Measurements from ENCODE around the gene ETV3.

ETV3 gene

DNA sequence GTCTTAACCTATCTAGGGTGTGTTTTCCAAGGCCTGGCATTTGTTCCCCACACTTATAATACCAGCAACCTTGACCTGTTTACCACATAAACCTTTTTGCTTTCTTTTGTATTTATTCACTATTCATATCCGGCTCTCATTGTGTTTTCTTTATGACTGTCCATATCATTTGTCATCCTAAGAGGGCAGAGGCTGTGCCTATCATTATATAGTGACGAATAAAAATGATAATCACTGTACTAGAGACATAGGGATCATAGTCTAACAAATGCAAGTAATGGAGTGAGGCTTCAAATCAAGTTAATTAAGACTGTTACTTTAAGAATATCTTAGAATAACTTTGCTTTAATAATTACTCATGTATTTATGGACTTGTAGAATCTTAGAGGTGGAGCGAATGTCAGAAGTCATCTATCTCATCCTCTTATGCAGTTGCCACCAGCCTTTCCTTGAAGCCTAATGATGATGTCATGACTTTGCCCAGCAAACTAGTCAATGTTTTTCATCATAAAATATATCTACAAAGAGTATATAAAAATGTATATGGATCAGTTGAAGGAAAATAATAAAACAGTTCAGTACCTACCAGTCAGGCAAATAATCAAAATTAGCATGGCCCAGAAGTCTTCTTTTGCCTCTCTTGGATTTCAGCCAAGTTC, 4.7 kb upstream of the ETV3 start:
- ATAC-seq (replicated peaks; ENCODE audit: extremely low read depth, poor library complexity, severe bottlenecking) (no peak), DNase-seq (ENCODE audit: low spot score in 2 of 2) (no peak)
- no peak overlapping the region for H3K27ac Mint-ChIP-seq (ENCODE audit: low read depth)
- peaks cover 6% of the 10 kb centered on the region for H3K36me3 Mint-ChIP-seq (ENCODE audit: insufficient read depth)
- no peaks in the 10 kb centered on the region for H3K9me3 Mint-ChIP-seq
- H3K27me3 Mint-ChIP-seq: no peaks in the 10 kb centered on the region
- H3K4me3 Mint-ChIP-seq: no peak overlapping the region
- peaks cover 13% of the 10 kb centered on the region for H3K4me1 Mint-ChIP-seq

DNA sequence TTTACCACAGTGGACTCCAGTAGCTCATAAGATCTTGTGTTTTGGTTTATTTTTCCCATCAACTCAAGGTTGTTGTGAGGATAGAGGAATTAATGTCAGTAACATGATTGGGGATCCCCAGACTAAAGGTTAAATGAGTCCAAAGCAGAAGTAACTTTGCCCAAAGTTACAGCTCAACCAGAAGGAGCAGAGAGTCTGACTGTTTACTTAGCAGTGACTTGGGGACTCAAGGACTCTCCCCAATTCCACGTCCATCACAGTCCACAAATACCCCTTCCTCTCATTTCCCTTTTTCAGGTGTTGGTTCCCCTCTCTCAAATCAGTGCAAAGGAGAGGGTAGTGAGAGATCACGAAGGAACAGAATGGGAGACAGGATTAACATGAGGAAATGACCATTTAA, 4.0 kb upstream of the ETV3 start:
- H3K27ac Mint-ChIP-seq (ENCODE audit: low read depth): no peak overlapping the region
- H3K9me3 Mint-ChIP-seq: no peaks in the 10 kb centered on the region
- DNase-seq (ENCODE audit: low spot score in 2 of 2) (no peak), ATAC-seq (replicated peaks; ENCODE audit: extremely low read depth, poor library complexity, severe bottlenecking) (no peak)
- no peaks in the 10 kb centered on the region for H3K27me3 Mint-ChIP-seq
- H3K4me1 Mint-ChIP-seq: peaks cover 20% of the 10 kb centered on the region
- peaks cover 12% of the 10 kb centered on the region for H3K36me3 Mint-ChIP-seq (ENCODE audit: insufficient read depth)
- H3K4me3 Mint-ChIP-seq: no peak overlapping the region

DNA sequence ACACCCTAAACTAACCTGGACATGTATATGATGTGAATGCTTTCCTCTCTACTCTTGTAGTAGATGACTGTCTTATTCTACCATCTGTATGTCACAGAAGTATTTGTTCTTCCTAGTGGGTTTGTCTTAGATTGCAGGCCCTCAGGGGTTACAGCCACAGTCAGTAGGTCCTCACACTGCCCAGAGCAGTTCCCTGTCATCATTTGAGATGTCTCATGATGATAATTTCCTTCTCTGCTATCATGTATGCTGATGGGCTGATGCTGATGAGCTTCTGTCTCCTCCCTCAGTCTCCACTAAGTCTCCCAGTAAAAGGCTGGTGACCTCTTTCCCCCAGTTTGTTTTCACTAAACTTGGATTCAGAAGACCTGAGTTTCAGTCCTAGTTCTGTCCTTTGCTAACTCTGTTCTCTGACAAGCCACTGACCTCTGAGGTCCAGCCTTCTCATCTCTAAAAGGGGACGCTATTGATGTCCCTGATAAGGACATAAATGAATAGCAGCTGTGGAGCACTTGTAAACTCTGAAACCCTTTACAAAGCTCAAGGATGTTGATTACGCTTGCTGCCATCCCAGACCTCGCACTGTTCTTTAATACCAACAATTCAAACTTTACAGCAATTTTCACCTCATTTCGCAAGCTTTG, 3.1 kb upstream of the ETV3 start:
- Mint-ChIP-seq H3K36me3 (ENCODE audit: insufficient read depth) (peaks cover 15% of the 10 kb centered on the region), H3K4me1 (peaks cover 29% of the 10 kb centered on the region), H3K4me3 (no peak overlapping the region), H3K27ac (ENCODE audit: low read depth) (peak overlapping the region; percentile 4), H3K27me3 (no peaks in the 10 kb centered on the region), H3K9me3 (no peaks in the 10 kb centered on the region)
- ATAC-seq (replicated peaks; ENCODE audit: extremely low read depth, poor library complexity, severe bottlenecking) (no peak), DNase-seq (ENCODE audit: low spot score in 2 of 2) (no peak)

DNA sequence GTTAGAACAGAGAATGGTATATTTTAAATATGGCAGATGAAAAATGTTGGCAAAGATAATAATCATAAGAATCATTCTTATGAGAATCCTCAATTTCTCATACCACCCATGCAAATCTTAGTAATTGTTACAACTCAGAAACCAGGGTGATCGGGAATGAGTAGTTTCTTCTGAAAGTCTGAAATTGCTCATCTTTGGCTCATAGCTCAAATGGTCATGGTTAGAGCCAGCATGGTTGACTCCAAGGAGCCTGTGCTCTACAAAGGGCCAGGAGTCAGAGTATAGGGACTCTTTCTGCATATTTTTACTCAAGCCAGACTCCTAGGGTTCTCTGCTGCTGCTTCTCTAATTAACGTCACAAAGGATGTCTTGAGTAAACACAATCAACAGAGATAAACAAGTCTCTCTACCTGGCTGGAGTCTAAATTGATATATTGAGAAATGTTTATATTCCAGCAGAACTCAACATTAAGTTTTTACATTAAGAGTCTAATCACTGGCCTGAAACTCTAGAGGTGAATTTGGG, 1.9 kb upstream of the ETV3 start:
- DNase-seq (ENCODE audit: low spot score in 2 of 2): no peak
- H3K27ac Mint-ChIP-seq (ENCODE audit: low read depth): peak overlapping the region; percentile 93
- no peak overlapping the region for H3K4me3 Mint-ChIP-seq
- H3K27me3 Mint-ChIP-seq: no peaks in the 10 kb centered on the region
- peaks cover 24% of the 10 kb centered on the region for H3K36me3 Mint-ChIP-seq (ENCODE audit: insufficient read depth)
- H3K9me3 Mint-ChIP-seq: no peaks in the 10 kb centered on the region
- peaks cover 41% of the 10 kb centered on the region for H3K4me1 Mint-ChIP-seq
- no peak for ATAC-seq (replicated peaks; ENCODE audit: extremely low read depth, poor library complexity, severe bottlenecking)

DNA sequence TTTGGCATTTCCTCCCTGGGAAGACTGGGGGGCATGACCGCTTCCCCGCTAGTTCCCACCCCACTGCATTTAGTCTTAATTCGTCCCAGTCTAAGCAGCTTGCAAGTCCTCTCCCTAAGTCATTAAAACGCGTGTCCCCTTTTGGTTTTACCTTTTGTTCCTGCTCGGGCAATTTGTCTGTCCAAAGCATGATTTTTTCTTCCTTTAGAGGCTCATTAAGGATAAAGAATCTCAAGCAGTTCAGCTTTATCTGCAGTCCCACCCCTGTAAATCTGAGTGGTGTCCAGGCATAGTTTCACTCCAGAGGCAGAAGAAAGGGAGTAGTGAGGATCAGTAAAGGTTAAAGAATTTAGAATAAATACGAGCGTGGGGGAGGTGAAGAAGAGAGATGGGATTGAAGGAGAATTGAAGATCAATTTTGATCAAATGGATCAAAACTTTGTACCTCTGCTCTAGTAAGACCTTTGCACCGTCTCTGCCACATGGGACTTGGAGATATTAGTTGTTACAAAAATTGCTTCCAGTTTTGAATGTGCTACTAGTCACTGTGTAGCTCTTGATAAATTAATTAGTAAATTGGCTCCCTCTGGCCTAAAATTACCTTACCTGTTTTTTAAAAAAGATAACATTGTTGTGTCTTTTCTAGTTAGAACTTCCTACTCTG, 989 bp upstream of the ETV3 start:
- Mint-ChIP-seq H3K4me3 (peak overlapping the region; percentile 94), H3K36me3 (ENCODE audit: insufficient read depth) (peaks cover 31% of the 10 kb centered on the region), H3K4me1 (peaks cover 50% of the 10 kb centered on the region), H3K27me3 (no peaks in the 10 kb centered on the region), H3K9me3 (no peaks in the 10 kb centered on the region), H3K27ac (ENCODE audit: low read depth) (peak overlapping the region; percentile 93)
- DNase-seq (ENCODE audit: low spot score in 2 of 2): no peak
- ATAC-seq (replicated peaks; ENCODE audit: extremely low read depth, poor library complexity, severe bottlenecking): no peak

- H3K27ac Mint-ChIP-seq (ENCODE audit: low read depth): peak overlapping the region; percentile 93
- no peak for DNase-seq (ENCODE audit: low spot score in 2 of 2)
- peaks cover 66% of the 10 kb centered on the region for H3K4me1 Mint-ChIP-seq
- peak; percentile 7 for ATAC-seq (replicated peaks; ENCODE audit: extremely low read depth, poor library complexity, severe bottlenecking)
- peak overlapping the region; percentile 94 for H3K4me3 Mint-ChIP-seq
- no peaks in the 10 kb centered on the region for H3K9me3 Mint-ChIP-seq
- H3K27me3 Mint-ChIP-seq: no peaks in the 10 kb centered on the region
- H3K36me3 Mint-ChIP-seq (ENCODE audit: insufficient read depth): peaks cover 38% of the 10 kb centered on the region
Measured at GRCh38 chr1:157137408-157138219, 581 bp downstream of the ETV3 start.

DNA sequence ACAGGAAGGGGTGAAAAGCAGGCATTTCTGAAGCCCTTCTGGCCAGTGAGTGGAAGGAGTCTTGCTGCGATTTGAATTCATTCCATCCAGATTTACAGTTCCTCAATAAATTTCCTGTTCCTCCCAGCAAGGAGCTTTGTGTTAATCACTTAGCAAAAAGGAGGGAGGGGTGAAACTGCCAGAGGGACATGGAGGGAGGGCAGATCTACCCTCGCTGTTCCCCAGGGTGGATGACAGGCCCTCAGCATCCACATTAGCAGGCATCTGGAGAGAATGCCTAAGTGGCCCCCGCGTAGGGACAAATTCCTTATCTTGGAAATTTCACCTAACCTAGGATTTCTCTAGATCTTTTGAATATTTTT, 1.2 kb downstream of the ETV3 start:
- DNase-seq (ENCODE audit: low spot score in 2 of 2) (no peak), ATAC-seq (replicated peaks; ENCODE audit: extremely low read depth, poor library complexity, severe bottlenecking) (no peak)
- Mint-ChIP-seq H3K4me1 (peaks cover 72% of the 10 kb centered on the region), H3K27ac (ENCODE audit: low read depth) (peak overlapping the region; percentile 93), H3K4me3 (peak overlapping the region; percentile 94), H3K27me3 (no peaks in the 10 kb centered on the region), H3K36me3 (ENCODE audit: insufficient read depth) (peaks cover 43% of the 10 kb centered on the region), H3K9me3 (no peaks in the 10 kb centered on the region)

DNA sequence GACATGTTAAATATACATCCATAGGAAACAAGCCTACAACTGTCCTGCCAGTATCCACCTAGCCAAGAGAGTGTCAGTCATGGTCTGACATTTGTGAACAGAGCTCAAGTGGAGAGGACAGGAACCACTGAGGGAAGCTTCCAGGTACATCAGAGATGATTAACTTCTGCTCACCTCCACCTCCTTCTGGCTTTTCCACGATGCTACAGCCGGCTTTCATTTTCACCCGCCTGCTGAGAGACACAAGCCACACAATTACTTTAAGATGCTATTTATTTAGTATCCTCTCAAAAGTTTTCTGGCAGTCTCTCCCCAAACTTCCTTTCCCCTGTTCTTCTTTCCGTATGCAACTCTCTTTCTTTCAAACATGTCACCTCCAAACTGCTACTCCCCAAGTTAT, 2.1 kb downstream of the ETV3 start:
- peaks cover 73% of the 10 kb centered on the region for H3K4me1 Mint-ChIP-seq
- H3K4me3 Mint-ChIP-seq: peak overlapping the region; percentile 94
- H3K27me3 Mint-ChIP-seq: no peaks in the 10 kb centered on the region
- DNase-seq (ENCODE audit: low spot score in 2 of 2): no peak
- H3K9me3 Mint-ChIP-seq: no peaks in the 10 kb centered on the region
- H3K27ac Mint-ChIP-seq (ENCODE audit: low read depth): peak overlapping the region; percentile 93
- peaks cover 52% of the 10 kb centered on the region for H3K36me3 Mint-ChIP-seq (ENCODE audit: insufficient read depth)
- no peak for ATAC-seq (replicated peaks; ENCODE audit: extremely low read depth, poor library complexity, severe bottlenecking)

DNA sequence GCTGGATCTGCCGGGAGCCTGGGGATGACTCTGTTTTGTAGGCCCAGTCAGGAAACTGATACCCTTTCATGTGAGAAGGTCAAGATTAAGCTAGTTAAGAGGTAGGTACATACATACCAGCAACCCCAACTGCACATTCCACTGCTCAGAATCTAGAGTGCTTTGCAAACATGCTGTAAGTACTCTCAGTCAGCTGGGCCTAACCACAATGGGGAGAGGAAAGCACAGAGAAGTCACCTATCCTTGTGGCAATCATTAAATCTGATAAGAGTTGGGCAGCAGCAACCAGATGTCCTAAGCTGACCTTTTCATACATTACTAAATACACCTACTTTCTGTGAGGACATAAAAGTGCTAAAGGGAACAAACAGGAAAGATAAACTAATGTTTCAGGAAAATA, 2.5 kb downstream of the ETV3 start:
- Mint-ChIP-seq H3K27ac (ENCODE audit: low read depth) (peak overlapping the region; percentile 93), H3K9me3 (no peaks in the 10 kb centered on the region), H3K36me3 (ENCODE audit: insufficient read depth) (peaks cover 52% of the 10 kb centered on the region), H3K4me1 (peaks cover 73% of the 10 kb centered on the region), H3K27me3 (no peaks in the 10 kb centered on the region), H3K4me3 (peak overlapping the region; percentile 94)
- no peak for DNase-seq (ENCODE audit: low spot score in 2 of 2)
- ATAC-seq (replicated peaks; ENCODE audit: extremely low read depth, poor library complexity, severe bottlenecking): no peak

GRCh38 chr1:157135070-157135469, 3.1 kb downstream of the ETV3 start:
- H3K9me3 Mint-ChIP-seq: no peaks in the 10 kb centered on the region
- H3K4me1 Mint-ChIP-seq: peaks cover 73% of the 10 kb centered on the region
- no peak for ATAC-seq (replicated peaks; ENCODE audit: extremely low read depth, poor library complexity, severe bottlenecking)
- peak overlapping the region; percentile 50 for H3K27ac Mint-ChIP-seq (ENCODE audit: low read depth)
- peaks cover 53% of the 10 kb centered on the region for H3K36me3 Mint-ChIP-seq (ENCODE audit: insufficient read depth)
- no peak for DNase-seq (ENCODE audit: low spot score in 2 of 2)
- peak overlapping the region; percentile 22 for H3K4me3 Mint-ChIP-seq
- no peaks in the 10 kb centered on the region for H3K27me3 Mint-ChIP-seq

GRCh38 chr1:157134442-157134841, 3.8 kb downstream of the ETV3 start:
- Mint-ChIP-seq H3K27ac (ENCODE audit: low read depth) (no peak overlapping the region), H3K27me3 (no peaks in the 10 kb centered on the region), H3K9me3 (no peaks in the 10 kb centered on the region), H3K36me3 (ENCODE audit: insufficient read depth) (peaks cover 59% of the 10 kb centered on the region), H3K4me3 (peak overlapping the region; percentile 12), H3K4me1 (peaks cover 72% of the 10 kb centered on the region)
- no peak for DNase-seq (ENCODE audit: low spot score in 2 of 2)
- no peak for ATAC-seq (replicated peaks; ENCODE audit: extremely low read depth, poor library complexity, severe bottlenecking)

DNA sequence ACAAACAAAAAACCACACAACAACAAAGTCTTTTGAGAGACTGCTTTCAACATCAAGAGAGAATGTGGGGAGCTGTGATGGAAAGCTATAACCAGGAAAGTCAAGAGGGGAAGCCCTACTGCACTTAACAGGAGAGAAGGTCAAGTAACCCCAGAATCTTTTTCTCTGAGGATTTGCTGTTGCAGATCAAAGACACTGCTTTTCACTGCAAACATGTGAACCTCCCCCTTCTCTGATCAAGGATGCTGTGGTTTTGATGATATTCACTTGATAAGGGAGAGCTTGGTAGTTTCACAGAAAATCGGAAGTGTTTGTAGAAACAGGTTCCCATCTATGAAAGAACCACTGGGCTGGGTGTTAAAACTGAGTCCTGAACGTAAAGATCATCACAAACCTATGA, 4.8 kb downstream of the ETV3 start:
- H3K27me3 Mint-ChIP-seq: no peaks in the 10 kb centered on the region
- peaks cover 62% of the 10 kb centered on the region for H3K4me1 Mint-ChIP-seq
- H3K27ac Mint-ChIP-seq (ENCODE audit: low read depth): peak overlapping the region; percentile 66
- DNase-seq (ENCODE audit: low spot score in 2 of 2) (no peak), ATAC-seq (replicated peaks; ENCODE audit: extremely low read depth, poor library complexity, severe bottlenecking) (peak; percentile 30)
- H3K36me3 Mint-ChIP-seq (ENCODE audit: insufficient read depth): peaks cover 59% of the 10 kb centered on the region
- peak overlapping the region; percentile 59 for H3K4me3 Mint-ChIP-seq
- no peaks in the 10 kb centered on the region for H3K9me3 Mint-ChIP-seq
